K562 (cell line): Measurements from ENCODE around the gene METTL6. TPM values are rescaled to one million over a fixed set of nuclear protein-coding genes. Genes with fewer than 3 reads are reported as not detected.
A peak's percentile ranks its signal among the peaks of the same experiment; 100 is the strongest.

Experiments used
- CBX2 ChIP-seq: fragments of 200-600 bp; sonication (generic); IDR thresholded peaks from one replicate; pipeline ENCODE4 v1.6.1; 2012; ENCODE audit warnings: mild to moderate bottlenecking, low read length, inconsistent platforms; ENCODE audit not compliant: insufficient read depth, poor library complexity, severe bottlenecking
- CTBP1 ChIP-seq: fragments of 450-650 bp; IDR thresholded peaks from 2 replicates; pipeline ENCODE4 v1.6.1; 2016; ENCODE audit warnings: borderline replicate concordance
- DEAF1 ChIP-seq: fragments of 450-650 bp; formaldehyde crosslinking; IDR thresholded peaks from 2 replicates; pipeline ENCODE4 v1.4.0; 2020; ENCODE audit warnings: mild to moderate bottlenecking, moderate library complexity
- ELF1 ChIP-seq: fragments of 200-800 bp; sonication (Bioruptor generic); IDR thresholded peaks from 2 replicates; pipeline ENCODE4 v1.6.1; 2016; ENCODE audit warnings: missing genetic modification characterization, missing compliant biosample characterization
- HDAC8 ChIP-seq: fragments of 450-650 bp; IDR thresholded peaks from 2 replicates; pipeline ENCODE4 v1.6.1; 2016; ENCODE audit warnings: mild to moderate bottlenecking, missing genetic modification characterization, moderate library complexity, missing compliant biosample characterization
- KDM4B ChIP-seq, 2 experiments: fragments of 450-650 bp in 1 of 2; sonication (generic) in 1 of 2; IDR thresholded peaks; 2 replicates each; pipeline ENCODE4 v1.6.1; 2016 to 2017; ENCODE audit warnings: borderline replicate concordance in 2 of 2, antibody characterized with exemption in 1 of 2, low read depth in 1 of 2, mild to moderate bottlenecking in 1 of 2
- KLF13 ChIP-seq: fragments of 450-650 bp; IDR thresholded peaks from 2 replicates; pipeline ENCODE4 v1.6.1; 2016; ENCODE audit warnings: missing genetic modification characterization, low read depth, mild to moderate bottlenecking, missing compliant biosample characterization, moderate library complexity, borderline replicate concordance
- LCOR ChIP-seq: sonication (generic); formaldehyde crosslinking; IDR thresholded peaks from 2 replicates; pipeline ENCODE4 v1.8.0; 2022; ENCODE audit warnings: mild to moderate bottlenecking, missing genetic modification reagents
- MAFG ChIP-seq: fragments of 450-650 bp; conservative IDR thresholded peaks from 2 replicates; pipeline ENCODE4 v1.6.1; 2016; ENCODE audit warnings: missing genetic modification characterization, missing compliant biosample characterization
- NFIX ChIP-seq: fragments of 250-450 bp; sonication (Bioruptor Pico); IDR thresholded peaks from 2 replicates; pipeline ENCODE4 v1.4.0; 2020; ENCODE audit warnings: low read depth, mild to moderate bottlenecking, moderate library complexity
- NR1H2 ChIP-seq: sonication (generic); formaldehyde crosslinking; IDR thresholded peaks from 2 replicates; pipeline ENCODE4 v1.4.0; 2020; ENCODE audit warnings: mild to moderate bottlenecking, missing genetic modification reagents
- SIN3A ChIP-seq, 2 experiments: fragments of 150-350 bp in 1 of 2; IDR thresholded peaks; 2 replicates each; pipeline ENCODE4 v1.6.1; 2011 to 2016; ENCODE audit warnings: borderline replicate concordance in 2 of 2, low read depth in 2 of 2, low read length in 2 of 2, mild to moderate bottlenecking in 2 of 2, moderate library complexity in 2 of 2; ENCODE audit not compliant: control insufficient read depth in 1 of 2
- SMAD1 ChIP-seq: fragments of 150-350 bp; IDR thresholded peaks from 2 replicates; pipeline ENCODE4 v1.6.1; 2014; ENCODE audit warnings: low read length, low read depth; ENCODE audit not compliant: partially characterized antibody
- SP2 ChIP-seq: IDR thresholded peaks from 2 replicates; pipeline ENCODE4 v1.6.1; 2011; ENCODE audit warnings: mild to moderate bottlenecking, low read depth, low read length, moderate library complexity; ENCODE audit not compliant: poor library complexity, severe bottlenecking; ENCODE audit errors: extremely low read depth
- TBP ChIP-seq: optimal IDR thresholded peaks from 2 replicates; pipeline ENCODE3; 2011; ENCODE audit warnings: low read depth, low read length, improper control_type of control experiment
- ZFPM2 ChIP-seq: fragments of 250-450 bp; sonication (Bioruptor Pico); IDR thresholded peaks from 2 replicates; pipeline ENCODE4 v1.5.1; 2022; ENCODE audit warnings: mild to moderate bottlenecking
- ZHX1 ChIP-seq: fragments of 150-350 bp; conservative IDR thresholded peaks from 2 replicates; pipeline ENCODE4 v1.6.1; 2014; ENCODE audit warnings: low read length
- ZNF140 ChIP-seq: fragments of 250-450 bp; sonication (Bioruptor Pico); IDR thresholded peaks from 2 replicates; pipeline ENCODE4 v1.8.0; 2021; ENCODE audit warnings: moderate library complexity, mild to moderate bottlenecking, inconsistent platforms
- ZNF395 ChIP-seq: fragments of 200-800 bp; sonication (Bioruptor generic); IDR thresholded peaks from 2 replicates; pipeline ENCODE4 v1.6.1; 2017; ENCODE audit warnings: missing genetic modification characterization, missing compliant biosample characterization
- ZNF507 ChIP-seq: conservative IDR thresholded peaks from 2 replicates; pipeline ENCODE4 v1.6.1; 2017; ENCODE audit warnings: missing genetic modification characterization, missing compliant biosample characterization
- ZNF551 ChIP-seq: fragments of 250-450 bp; sonication (Bioruptor Pico); IDR thresholded peaks from 2 replicates; pipeline ENCODE4 v1.5.0; 2021; ENCODE audit warnings: mild to moderate bottlenecking, moderate library complexity
- ZNF644 ChIP-seq: fragments of 200-800 bp; sonication (Bioruptor generic); IDR thresholded peaks from 2 replicates; pipeline ENCODE4 v1.6.1; 2016; ENCODE audit warnings: low read depth, missing genetic modification characterization, missing compliant biosample characterization
- polyA plus RNA-seq, 8 experiments: library from polyadenylated mRNA; depleted of rRNA in 4 of 8; stranded (reverse) in 5 of 8; unstranded in 3 of 8; fragments of >200 nt; fragmentation: Nextera tagmentation in 2 of 8; fragmentation: Illumina TruSeq in 1 of 8; extraction: Ambion mirVana in 2 of 8; extraction: Trizol in 1 of 8; gene quantifications; 2 replicates each; pipeline versions ENCODE4 v1.2.1 to v1.2.3, GENCODE V29; 2011 to 2014; ENCODE audit warnings: inconsistent platforms in 1 of 8, missing spikeins in 1 of 8
- total RNA-seq, 7 experiments: library from RNA; depleted of rRNA in 6 of 7; stranded (reverse); fragments of >200 nt in 6 of 7; fragmentation: Illumina TruSeq in 2 of 7; extraction: Trizol in 2 of 7; gene quantifications; 2 replicates each; pipeline versions ENCODE4 v1.2.1 to v1.2.3, GENCODE V29; 2011 to 2021; ENCODE audit warnings: low replicate concordance in 1 of 7

Gene METTL6
- total and polyA plus RNA-seq, 9 of the 15 experiments (the other 6 are each of a cell fraction or from before 2014, with no cell fraction given): 18.8 to 61.5 (median 33.9) TPM

- TF ChIP-seq DEAF1 (CRISPR knock-in tag): peak; percentile 98
- TF ChIP-seq ZNF507 (tag): no peak
- no peak; the same call in 1 of the 2 replicates for TF ChIP-seq MAFG
- no peak for TF ChIP-seq KDM4B (IDR thresholded peaks at IDR 0.05; ENCODE audit: borderline replicate concordance in 2 of 2, low read depth in 1 of 2)
- TF ChIP-seq ZNF551 (CRISPR knock-in tag): no peak
- peak; percentile 78 for TF ChIP-seq CTBP1
- no peak for TF ChIP-seq NFIX (CRISPR knock-in tag)
- TF ChIP-seq SMAD1: no peak
- TF ChIP-seq HDAC8 (tag): no peak
- no peak for TF ChIP-seq ZFPM2 (CRISPR knock-in tag)
- no peak for TF ChIP-seq SP2
- peak; percentile 82 for TF ChIP-seq ELF1 (tag)
- TF ChIP-seq ZNF644 (tag): no peak
- no peak for TF ChIP-seq NR1H2 (CRISPR knock-in tag)
- TF ChIP-seq ZHX1: 0 out of 2 replicates have a peak, but pooled peaks have one; percentile 65
- TF ChIP-seq TBP: peak; percentile 53
- TF ChIP-seq ZNF395: peak; percentile 81
- TF ChIP-seq ZNF140 (CRISPR knock-in tag): no peak
- TF ChIP-seq CBX2: no peak
- peak; percentile 67 to 98; a peak in 3 of 4 replicates for TF ChIP-seq SIN3A (IDR thresholded peaks at IDR 0.05; ENCODE audit: borderline replicate concordance in 2 of 2, control insufficient read depth in 1 of 2, low read depth in 2 of 2, low read length in 2 of 2)
- peak; percentile 84 for TF ChIP-seq KLF13 (tag)
- peak; percentile 88 for TF ChIP-seq LCOR (CRISPR knock-in tag)
Measured at GRCh38 chr3:15377961-15378791, 49.2 kb downstream of the METTL6 start (continued).
